Lower lobe of right lung (tissue), 2 donors: Measurements from ENCODE around the gene AP2M1. TPM values are rescaled to one million over a fixed set of nuclear protein-coding genes. Genes with fewer than 3 reads are reported as not detected.

Experiments
- ATAC-seq, 2 donors: fragments of 200-7000 bp; cut with Tn5 transposase; one replicate each; pipeline ENCODE4 v1.9.1; 2020 to 2022; ENCODE audit warnings: mild to moderate bottlenecking in 2 of 2, moderate library complexity in 2 of 2
- DNase-seq: peaks from one replicate; pipeline ENCODE4 v3.0.0-alpha.2; 2020
- H3K27ac ChIP-seq: fragments of 200-600 bp; one replicate; pipeline ENCODE4 v1.8.0; 2022
- H3K27me3 ChIP-seq: fragments of 200-600 bp; one replicate; pipeline ENCODE4 v1.8.0; 2022; ENCODE audit warnings: low read depth
- H3K36me3 ChIP-seq: fragments of 200-600 bp; one replicate; pipeline ENCODE4 v1.8.0; 2022; ENCODE audit warnings: mild to moderate bottlenecking
- H3K4me1 ChIP-seq: fragments of 200-600 bp; one replicate; pipeline ENCODE4 v1.8.0; 2022
- H3K4me3 ChIP-seq: fragments of 200-600 bp; one replicate; pipeline ENCODE4 v1.8.0; 2022; ENCODE audit warnings: mild to moderate bottlenecking
- H3K9me3 ChIP-seq: fragments of 200-600 bp; one replicate; pipeline ENCODE4 v1.8.0; 2022
- intact Hi-C: fragments of 100-400 bp; cut with DNase I; formaldehyde crosslinking; loops from one replicate; pipeline ENCODE4 v1.11.0; 2022
- total RNA-seq: library from RNA; stranded (reverse); fragmentation: NEBNext Ultra II Directional; extraction: Animal tissue kit (Norgen Biotek cat#: 25700); gene quantifications from one replicate; pipeline ENCODE4 v1.2.1, GENCODE V29; 2021
- TF ChIP-seq, protein P1 (sequence below): fragments of 200-600 bp; IDR thresholded peaks from one replicate; pipeline ENCODE4 v1.8.0; 2022; ENCODE audit warnings: antibody characterized with exemption, mild to moderate bottlenecking
- donor health status: DM: no; HTN: yes; CAD: no; lungs with severe emphysema.

AP2M1 gene
- total RNA-seq, 1 donor from 2014 or later, result 241 TPM

DNA sequence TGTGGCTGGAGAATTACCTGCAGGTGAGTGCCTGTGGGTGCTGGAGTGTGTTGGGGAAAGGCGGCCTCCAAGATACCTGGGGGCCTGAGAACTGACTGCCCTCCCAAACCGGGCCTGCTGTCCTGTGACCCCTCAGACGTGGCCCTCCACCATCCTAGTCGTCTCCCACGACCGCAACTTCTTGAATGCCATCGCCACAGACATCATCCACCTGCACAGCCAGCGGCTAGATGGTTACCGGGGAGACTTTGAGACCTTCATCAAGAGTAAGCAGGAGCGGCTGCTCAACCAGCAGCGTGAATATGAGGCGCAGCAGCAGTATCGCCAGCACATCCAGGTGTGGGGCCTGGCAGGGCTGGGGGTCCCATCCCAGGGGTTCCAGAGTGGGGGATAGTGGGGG, 14.8 kb downstream of the AP2M1 start:
- H3K36me3 ChIP-seq, result peaks cover 66% of the 10 kb centered on the region
- intact Hi-C loops, result no loop called here

DNA sequence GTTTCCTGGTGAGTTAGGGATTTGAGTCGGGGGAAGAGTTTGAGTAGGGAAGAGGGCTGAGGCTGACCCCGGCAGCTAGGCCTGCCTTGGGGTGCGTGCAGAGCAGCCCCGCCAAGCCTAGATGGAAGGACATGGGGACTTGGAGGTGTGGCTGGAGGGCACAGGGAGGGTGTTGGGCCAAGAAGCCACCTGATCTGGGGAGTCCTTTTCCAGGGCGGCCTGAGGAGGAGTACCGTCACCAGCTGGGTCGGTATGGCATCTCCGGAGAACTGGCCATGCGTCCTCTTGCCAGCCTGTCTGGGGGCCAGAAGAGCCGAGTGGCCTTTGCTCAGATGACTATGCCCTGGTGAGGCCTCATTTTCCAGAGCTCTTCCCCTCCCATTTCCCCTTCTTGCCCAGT, 18.2 kb downstream of the AP2M1 start:
- Histone ChIP-seq H3K4me3 (no peak overlapping the region), H3K36me3 (peaks cover 88% of the 10 kb centered on the region), H3K4me1 (peaks cover 3% of the 10 kb centered on the region), H3K27ac (no peak overlapping the region), H3K9me3 (no peaks in the 10 kb centered on the region), H3K27me3 (no peaks in the 10 kb centered on the region)
- TF ChIP-seq, protein P1, sequence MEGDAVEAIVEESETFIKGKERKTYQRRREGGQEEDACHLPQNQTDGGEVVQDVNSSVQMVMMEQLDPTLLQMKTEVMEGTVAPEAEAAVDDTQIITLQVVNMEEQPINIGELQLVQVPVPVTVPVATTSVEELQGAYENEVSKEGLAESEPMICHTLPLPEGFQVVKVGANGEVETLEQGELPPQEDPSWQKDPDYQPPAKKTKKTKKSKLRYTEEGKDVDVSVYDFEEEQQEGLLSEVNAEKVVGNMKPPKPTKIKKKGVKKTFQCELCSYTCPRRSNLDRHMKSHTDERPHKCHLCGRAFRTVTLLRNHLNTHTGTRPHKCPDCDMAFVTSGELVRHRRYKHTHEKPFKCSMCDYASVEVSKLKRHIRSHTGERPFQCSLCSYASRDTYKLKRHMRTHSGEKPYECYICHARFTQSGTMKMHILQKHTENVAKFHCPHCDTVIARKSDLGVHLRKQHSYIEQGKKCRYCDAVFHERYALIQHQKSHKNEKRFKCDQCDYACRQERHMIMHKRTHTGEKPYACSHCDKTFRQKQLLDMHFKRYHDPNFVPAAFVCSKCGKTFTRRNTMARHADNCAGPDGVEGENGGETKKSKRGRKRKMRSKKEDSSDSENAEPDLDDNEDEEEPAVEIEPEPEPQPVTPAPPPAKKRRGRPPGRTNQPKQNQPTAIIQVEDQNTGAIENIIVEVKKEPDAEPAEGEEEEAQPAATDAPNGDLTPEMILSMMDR, result no peak
- ATAC-seq (no peak), DNase-seq (no peak)
- intact Hi-C loops, result no loop called here

More for the DNA sequence above, 14.8 kb downstream of the AP2M1 start:
- Histone ChIP-seq H3K27me3 (no peaks in the 10 kb centered on the region), H3K27ac (no peak overlapping the region), H3K4me3 (no peak overlapping the region), H3K9me3 (no peaks in the 10 kb centered on the region), H3K4me1 (peaks cover 25% of the 10 kb centered on the region)
- DNase-seq (no peak), ATAC-seq (no peak)
- TF ChIP-seq, protein P1, result no peak

DNA sequence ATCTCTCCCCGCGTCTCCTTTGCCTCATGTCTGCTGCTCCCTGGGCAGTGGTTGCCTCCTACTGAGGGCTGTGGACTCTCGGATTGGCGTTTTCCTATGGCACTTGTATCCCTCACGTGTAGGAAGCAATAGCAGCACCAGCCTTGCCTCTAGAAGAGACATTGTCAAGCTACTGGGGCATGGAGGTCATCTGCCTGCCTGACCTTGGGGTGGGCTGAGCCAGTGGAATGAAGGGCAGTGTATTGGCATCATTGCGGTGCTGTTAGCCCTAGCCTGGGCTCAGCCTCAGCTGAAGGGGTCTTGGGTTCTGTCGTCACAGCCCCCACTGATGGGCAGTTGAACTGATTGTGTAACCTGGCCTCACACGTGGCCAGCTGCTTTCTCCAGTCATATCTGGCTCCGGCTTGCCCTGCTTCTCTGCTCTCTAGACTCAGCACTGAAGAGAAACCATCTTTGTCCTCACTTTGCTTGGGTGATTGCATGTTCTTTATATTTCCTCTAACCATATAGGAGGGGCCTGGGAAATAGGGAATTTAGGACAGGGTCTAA, 19.4 kb downstream of the AP2M1 start:
- no peak for DNase-seq
- Histone ChIP-seq H3K27me3 (no peaks in the 10 kb centered on the region), H3K27ac (no peak overlapping the region), H3K4me3 (no peak overlapping the region), H3K4me1 (no peaks in the 10 kb centered on the region), H3K9me3 (no peaks in the 10 kb centered on the region), H3K36me3 (peaks cover 76% of the 10 kb centered on the region)
- intact Hi-C loops, result no loop called here
- TF ChIP-seq, protein P1, result no peak
- peak in 1 of 2 donors; percentile 17 for ATAC-seq

DNA sequence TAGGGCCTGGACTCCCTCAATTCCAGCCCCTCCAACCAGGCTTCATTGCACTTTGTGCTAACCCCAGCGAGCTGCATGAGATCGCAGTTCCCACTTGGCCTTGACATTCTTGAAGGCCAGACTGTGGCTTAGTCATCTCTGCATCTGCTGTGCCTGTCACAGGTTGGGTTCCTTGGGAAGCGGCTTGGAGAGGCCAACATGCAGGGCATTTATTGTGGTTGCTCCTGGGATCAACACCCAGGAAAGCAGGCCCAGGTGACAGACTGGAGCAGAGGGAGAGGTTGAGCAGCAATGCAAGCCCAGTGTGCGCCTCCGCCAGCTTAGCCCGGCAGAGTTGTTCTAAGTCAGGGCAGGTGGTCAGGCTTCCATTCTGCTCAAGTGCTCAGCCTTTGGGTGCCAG, 21.9 kb downstream of the AP2M1 start:
- Histone ChIP-seq H3K4me1 (no peaks in the 10 kb centered on the region), H3K27me3 (no peaks in the 10 kb centered on the region), H3K27ac (no peak overlapping the region), H3K9me3 (no peaks in the 10 kb centered on the region), H3K36me3 (peaks cover 52% of the 10 kb centered on the region), H3K4me3 (no peak overlapping the region)
- TF ChIP-seq, protein P1, result no peak
- intact Hi-C loops, result no loop called here
- no peak for ATAC-seq
- no peak for DNase-seq

DNA sequence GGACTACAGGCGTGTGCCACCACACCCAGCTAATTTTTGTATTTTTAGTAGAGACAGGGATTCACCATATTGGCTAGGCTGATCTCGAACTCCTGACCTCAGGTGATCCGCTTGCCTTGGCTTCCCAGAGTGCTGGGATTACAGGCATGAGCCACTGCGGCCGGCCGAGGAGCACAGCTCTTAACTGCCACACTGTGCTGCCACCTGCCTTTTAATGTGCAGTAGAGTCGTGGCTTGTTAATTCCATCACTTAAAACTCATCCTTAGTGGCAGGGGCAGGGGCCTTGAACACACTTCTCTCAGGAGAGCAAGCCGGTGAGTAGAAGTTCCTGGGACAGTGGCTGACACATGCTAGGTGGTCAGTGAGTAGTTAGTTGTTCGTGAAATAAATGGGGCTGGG, 23.9 kb downstream of the AP2M1 start:
- Histone ChIP-seq H3K4me1 (no peaks in the 10 kb centered on the region), H3K36me3 (peaks cover 32% of the 10 kb centered on the region), H3K9me3 (no peaks in the 10 kb centered on the region), H3K27ac (no peak overlapping the region), H3K27me3 (no peaks in the 10 kb centered on the region), H3K4me3 (no peak overlapping the region)
- intact Hi-C loops, result no loop called here
- DNase-seq, result no peak
- TF ChIP-seq, protein P1, result no peak
- no peak for ATAC-seq
